ENCODE data around the gene PHPT1. TPM values are rescaled to one million over a fixed set of nuclear protein-coding genes. Genes with fewer than 3 reads are reported as not detected.
A peak's percentile ranks its signal among the peaks of the same experiment; 100 is the strongest.

PHPT1 gene
- total and polyA plus RNA-seq, 2 of the 13 experiments (the other 11 are each of a cell fraction or from before 2014, with no cell fraction given), result 189 to 192 TPM

GRCh38 chr9:136806067-136806466 is 43.1 kb upstream of the PHPT1 start:
- WGBS (ENCODE audit: low lambda C conversion rate), result 93% methylated on average over 3 of the region's 10 CpGs
- Histone ChIP-seq H2AFZ (ENCODE audit: low read length) (no peak overlapping the region), H3K27me3 (ENCODE audit: control insufficient read depth in 1 of 2, insufficient read depth in 2 of 2, low read length in 2 of 2) (no peaks in the 10 kb centered on the region), H3K27ac (ENCODE audit: extremely low read length, insufficient read depth, low read length) (peak overlapping the region; percentile 76), H3K9me3 (ENCODE audit: low read length) (no peaks in the 10 kb centered on the region), H3K36me3 (replicated peaks in 1 of 2; ENCODE audit: control insufficient read depth in 1 of 2, insufficient read depth in 2 of 2, low read length in 2 of 2) (peaks cover 2 to 3% of the 10 kb centered on the region in 2 experiments; a peak in 3 of 5 replicates), H3K9ac (ENCODE audit: insufficient read depth, low read depth, low read length) (peak overlapping the region; percentile 86; the same call in 1 of the 2 replicates), H3K4me3 (replicated peaks in 1 of 3; ENCODE audit: insufficient read depth in 1 of 3, low read depth in 2 of 3, low read length in 3 of 3) (peak overlapping the region; percentile 61 to 96 (median 88); a peak in 5 of 6 replicates), H3K4me1 (ENCODE audit: insufficient read depth, low read length) (peaks cover 74% of the 10 kb centered on the region), H4K20me1 (ENCODE audit: insufficient read depth, low read length) (no peaks in the 10 kb centered on the region; the same call in 1 of the 2 replicates), H3K79me2 (ENCODE audit: insufficient read depth, low read length) (peaks cover 55% of the 10 kb centered on the region), H3K4me2 (ENCODE audit: low read depth, low read length) (peak overlapping the region; percentile 72)
- DNase-seq (ENCODE audit: low spot score) (no peak), ATAC-seq (no peak), FAIRE-seq (no peak)
- POLR2A ChIA-PET, result interaction anchor here (0.6 to 3.2 kb wide), 5 partner anchors 10 to 78 kb away, joined by 3 to 12 read pairs (median 6); partner anchors contain the start of gene CCDC183
- in situ Hi-C loops (cut with HindIII; ENCODE audit: extremely low pct_ligation_motif_present, low pct_unique_long_range_greater_than_20kb) (no loop called here), intact Hi-C loops (cut with micrococcal nuclease; ENCODE audit: unreplicated experiment) (no loop called here)
- CTCF ChIA-PET (ENCODE audit: low intra/inter-chr PET ratio, low total read pairs), result no interaction called here
- no TSS peak for BruUV-seq (replicated peaks)
- no peak for TF ChIP-seq NAIF1 (CRISPR knock-in tag; IDR thresholded peaks at IDR 0.05; ENCODE audit: borderline replicate concordance)
- TF ChIP-seq ELF1 (CRISPR knock-in tag; IDR thresholded peaks at IDR 0.05), result no peak
- no peak for TF ChIP-seq ZBTB40 (IDR thresholded peaks at IDR 0.05)
- no peak for TF ChIP-seq ZBTB40 (CRISPR knock-in tag; IDR thresholded peaks at IDR 0.05)
- TF ChIP-seq GRHL1 (CRISPR knock-in tag; conservative IDR thresholded peaks at IDR 0.05), result no peak
- TF ChIP-seq MAZ (IDR thresholded peaks at IDR 0.05; ENCODE audit: borderline replicate concordance, low read depth, low read length), result no peak
- no peak for TF ChIP-seq MAZ (CRISPR knock-in tag; IDR thresholded peaks at IDR 0.05; ENCODE audit: low read depth)
- peak; percentile 57 for TF ChIP-seq RBFOX2 (IDR thresholded peaks at IDR 0.05; ENCODE audit: low read depth, low read length)
- TF ChIP-seq ZBTB38 (CRISPR knock-in tag; IDR thresholded peaks at IDR 0.05), result peak; percentile 60; the same call in 1 of the 2 replicates
- no peak for TF ChIP-seq ZNF333 (CRISPR knock-in tag; IDR thresholded peaks at IDR 0.05; ENCODE audit: borderline replicate concordance)
- peak; percentile 74 for TF ChIP-seq AGO1 (IDR thresholded peaks at IDR 0.05; ENCODE audit: low read depth, low read length, poor library complexity, severe bottlenecking)
- TF ChIP-seq PLSCR1 (CRISPR knock-in tag; IDR thresholded peaks at IDR 0.05; ENCODE audit: borderline replicate concordance), result no peak
- 0 out of 2 replicates have a peak, but pooled peaks have one; percentile 5 for TF ChIP-seq SPEN (CRISPR knock-in tag; IDR thresholded peaks at IDR 0.05; ENCODE audit: low read depth)

All from HepG2 (cell line).